Gastrocnemius medialis (tissue), 4 donors: ENCODE measurements around the gene ZNF408.

Source experiments
- POLR2A ChIP-seq, 2 donors: fragments of 450-650 bp; IDR thresholded peaks; one replicate each; pipeline ENCODE4 v1.6.1; 2017; ENCODE audit warnings: antibody characterized with exemption in 2 of 2, mild to moderate bottlenecking in 2 of 2, moderate library complexity in 2 of 2
- TF ChIP-seq, protein P1 (sequence below), 5 experiments: fragments of 450-650 bp in 3 of 5; fragments of 200-600 bp in 2 of 5; sonication (generic) in 2 of 5; IDR thresholded peaks in 4 of 5; conservative IDR thresholded peaks in 1 of 5; 1 replicate in 4 of 5; 2 replicates in 1 of 5; pipeline ENCODE4 v1.5.1; 2016 to 2019; ENCODE audit warnings: antibody characterized with exemption in 5 of 5, mild to moderate bottlenecking in 3 of 5, moderate library complexity in 3 of 5

DNA sequence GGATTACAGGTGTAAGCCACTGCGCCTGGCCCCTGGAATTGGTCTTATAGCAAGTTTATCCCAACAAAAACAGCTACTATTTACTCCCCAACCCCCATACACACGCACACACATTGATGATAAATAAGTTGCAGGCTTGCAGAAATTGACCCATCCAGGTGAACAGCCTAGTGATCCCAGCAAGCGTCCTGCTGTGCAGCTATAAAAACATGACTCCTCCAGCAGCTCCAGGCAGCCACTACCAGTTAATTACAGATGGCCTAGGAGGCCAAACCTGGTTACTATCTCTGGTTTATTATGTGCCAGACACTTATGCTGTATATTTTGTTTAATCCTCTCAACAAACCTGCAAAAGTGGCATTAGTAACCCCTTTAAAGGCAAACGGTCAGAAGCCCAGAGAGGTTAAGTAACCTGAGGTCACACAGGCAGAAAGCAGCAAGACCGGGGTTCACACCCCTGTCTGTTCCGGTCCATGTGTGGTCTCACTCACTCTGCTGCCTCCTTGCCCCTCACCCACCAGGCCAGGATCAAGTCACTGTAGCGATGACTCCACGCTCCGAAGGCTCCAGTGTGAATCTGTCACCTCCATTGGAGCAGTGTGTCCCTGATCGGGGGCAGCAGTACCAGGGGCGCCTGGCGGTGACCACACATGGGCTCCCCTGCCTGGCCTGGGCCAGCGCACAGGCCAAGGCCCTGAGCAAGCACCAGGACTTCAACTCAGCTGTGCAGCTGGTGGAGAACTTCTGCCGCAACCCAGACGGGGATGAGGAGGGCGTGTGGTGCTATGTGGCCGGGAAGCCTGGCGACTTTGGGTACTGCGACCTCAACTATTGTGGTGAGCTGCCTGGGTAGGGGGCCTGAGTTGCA is 24.7 kb downstream of the ZNF408 start:
- TF ChIP-seq, protein P1, sequence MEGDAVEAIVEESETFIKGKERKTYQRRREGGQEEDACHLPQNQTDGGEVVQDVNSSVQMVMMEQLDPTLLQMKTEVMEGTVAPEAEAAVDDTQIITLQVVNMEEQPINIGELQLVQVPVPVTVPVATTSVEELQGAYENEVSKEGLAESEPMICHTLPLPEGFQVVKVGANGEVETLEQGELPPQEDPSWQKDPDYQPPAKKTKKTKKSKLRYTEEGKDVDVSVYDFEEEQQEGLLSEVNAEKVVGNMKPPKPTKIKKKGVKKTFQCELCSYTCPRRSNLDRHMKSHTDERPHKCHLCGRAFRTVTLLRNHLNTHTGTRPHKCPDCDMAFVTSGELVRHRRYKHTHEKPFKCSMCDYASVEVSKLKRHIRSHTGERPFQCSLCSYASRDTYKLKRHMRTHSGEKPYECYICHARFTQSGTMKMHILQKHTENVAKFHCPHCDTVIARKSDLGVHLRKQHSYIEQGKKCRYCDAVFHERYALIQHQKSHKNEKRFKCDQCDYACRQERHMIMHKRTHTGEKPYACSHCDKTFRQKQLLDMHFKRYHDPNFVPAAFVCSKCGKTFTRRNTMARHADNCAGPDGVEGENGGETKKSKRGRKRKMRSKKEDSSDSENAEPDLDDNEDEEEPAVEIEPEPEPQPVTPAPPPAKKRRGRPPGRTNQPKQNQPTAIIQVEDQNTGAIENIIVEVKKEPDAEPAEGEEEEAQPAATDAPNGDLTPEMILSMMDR (IDR thresholded peaks at IDR 0.05 in 4 of 5, conservative IDR thresholded peaks at IDR 0.05 in 1 of 5): no peak
- no peak for TF ChIP-seq POLR2A (IDR thresholded peaks at IDR 0.05)
